Measurements from ENCODE around the gene CASKIN2. TPM values are rescaled to one million over a fixed set of nuclear protein-coding genes. Genes with fewer than 3 reads are reported as not detected.

Gene CASKIN2
- total RNA-seq, 1 experiment from 2014 or later: 30.0 TPM

GRCh38 chr17:75486151-75486550, 29.2 kb downstream of the CASKIN2 start:
- no peaks in the 10 kb centered on the region for H3K9me3 Mint-ChIP-seq (ENCODE audit: low read depth, unreplicated experiment)
- intact Hi-C loops (cut with micrococcal nuclease; ENCODE audit: unreplicated experiment): no loop called here
- CTCF ChIA-PET: no interaction called here

GRCh38 chr17:75485688-75486087, 29.6 kb downstream of the CASKIN2 start:
- Mint-ChIP-seq H3K9me3 (ENCODE audit: low read depth, unreplicated experiment) (no peaks in the 10 kb centered on the region), H3K4me3 (ENCODE audit: low read depth, unreplicated experiment) (no peak overlapping the region), H3K4me1 (ENCODE audit: low read depth, unreplicated experiment) (no peaks in the 10 kb centered on the region), H3K36me3 (ENCODE audit: insufficient read depth, unreplicated experiment) (peaks cover 15% of the 10 kb centered on the region), H3K27me3 (ENCODE audit: unreplicated experiment) (no peaks in the 10 kb centered on the region), H3K27ac (ENCODE audit: unreplicated experiment) (no peak overlapping the region)
- no peak for DNase-seq
- CTCF ChIA-PET: no interaction called here
- TF ChIP-seq CTCF (IDR thresholded peaks at IDR 0.05; ENCODE audit: unreplicated experiment): no peak
- intact Hi-C loops (cut with micrococcal nuclease; ENCODE audit: unreplicated experiment): no loop called here
- no TSS peak for BruUV-seq (replicated peaks)

More at GRCh38 chr17:75486151-75486550, 29.2 kb downstream of the CASKIN2 start:
- no TSS peak for BruUV-seq (replicated peaks)
- no peak overlapping the region for H3K4me3 Mint-ChIP-seq (ENCODE audit: low read depth, unreplicated experiment)
- DNase-seq: no peak
- no peaks in the 10 kb centered on the region for H3K27me3 Mint-ChIP-seq (ENCODE audit: unreplicated experiment)
- H3K4me1 Mint-ChIP-seq (ENCODE audit: low read depth, unreplicated experiment): no peaks in the 10 kb centered on the region
- TF ChIP-seq CTCF (IDR thresholded peaks at IDR 0.05; ENCODE audit: unreplicated experiment): no peak
- H3K27ac Mint-ChIP-seq (ENCODE audit: unreplicated experiment): no peak overlapping the region
- H3K36me3 Mint-ChIP-seq (ENCODE audit: insufficient read depth, unreplicated experiment): peaks cover 15% of the 10 kb centered on the region

GRCh38 chr17:75482098-75482942, 33.0 kb downstream of the CASKIN2 start:
- CTCF ChIA-PET: no interaction called here
- Mint-ChIP-seq H3K9me3 (ENCODE audit: low read depth, unreplicated experiment) (no peaks in the 10 kb centered on the region), H3K4me3 (ENCODE audit: low read depth, unreplicated experiment) (no peak overlapping the region), H3K4me1 (ENCODE audit: low read depth, unreplicated experiment) (no peaks in the 10 kb centered on the region), H3K27me3 (ENCODE audit: unreplicated experiment) (no peaks in the 10 kb centered on the region), H3K36me3 (ENCODE audit: insufficient read depth, unreplicated experiment) (peaks cover 5% of the 10 kb centered on the region), H3K27ac (ENCODE audit: unreplicated experiment) (no peak overlapping the region)
- no TSS peak for BruUV-seq (replicated peaks)
- intact Hi-C loops (cut with micrococcal nuclease; ENCODE audit: unreplicated experiment): no loop called here
- TF ChIP-seq CTCF (IDR thresholded peaks at IDR 0.05; ENCODE audit: unreplicated experiment): no peak
- no peak for DNase-seq

- CTCF ChIA-PET: interaction anchor here (0.6 kb wide), 1 partner anchor 33 kb away, joined by 6 read pairs; no protein-coding TSS in a partner anchor
- TF ChIP-seq CTCF (IDR thresholded peaks at IDR 0.05; ENCODE audit: unreplicated experiment): no peak
- H3K9me3 Mint-ChIP-seq (ENCODE audit: low read depth, unreplicated experiment): no peaks in the 10 kb centered on the region
- H3K36me3 Mint-ChIP-seq (ENCODE audit: insufficient read depth, unreplicated experiment): no peaks in the 10 kb centered on the region
- no peak overlapping the region for H3K27ac Mint-ChIP-seq (ENCODE audit: unreplicated experiment)
- H3K4me1 Mint-ChIP-seq (ENCODE audit: low read depth, unreplicated experiment): no peaks in the 10 kb centered on the region
- no peak overlapping the region for H3K4me3 Mint-ChIP-seq (ENCODE audit: low read depth, unreplicated experiment)
- DNase-seq: no peak
- H3K27me3 Mint-ChIP-seq (ENCODE audit: unreplicated experiment): no peaks in the 10 kb centered on the region
- BruUV-seq (replicated peaks): no TSS peak
- intact Hi-C loops (cut with micrococcal nuclease; ENCODE audit: unreplicated experiment): no loop called here
These were observed 33.9 kb downstream of the CASKIN2 start for GRCh38 chr17:75481194-75482068.
